Ovary (tissue), 9 donors: ENCODE results near the gene SCD5. TPM values are rescaled to one million over a fixed set of nuclear protein-coding genes. Genes with fewer than 3 reads are reported as not detected.

Experiments
- DNase-seq, 5 donors: peaks; one replicate each; pipeline ENCODE4 v3.0.0-alpha.2; 2019 to 2020
- H3K27ac ChIP-seq, 2 donors: fragments of 200-600 bp; one replicate each; pipeline versions ENCODE4 v1.5.1 to v1.8.0; 2019 to 2022
- H3K27me3 ChIP-seq: fragments of 200-600 bp; one replicate; pipeline ENCODE4 v1.8.0; 2022
- H3K36me3 ChIP-seq: fragments of 200-600 bp; sonication (generic); one replicate; pipeline ENCODE4 v1.5.1; 2019
- H3K4me1 ChIP-seq: one replicate; pipeline ENCODE4 v1.8.1; 2013; ENCODE audit warnings: mild to moderate bottlenecking, moderate library complexity; ENCODE audit not compliant: insufficient read depth
- H3K4me3 ChIP-seq: fragments of 200-600 bp; sonication (generic); one replicate; pipeline ENCODE4 v1.5.1; 2017
- H3K9me3 ChIP-seq, 2 donors: fragments of 200-600 bp in 1 of 2; sonication (generic) in 1 of 2; one replicate each; pipeline versions ENCODE4 v1.5.1 to v1.8.1; 2013 to 2019; ENCODE audit warnings: mild to moderate bottlenecking in 1 of 2, moderate library complexity in 1 of 2
- EP300 ChIP-seq: sonication (generic); formaldehyde crosslinking; IDR thresholded peaks from one replicate; pipeline ENCODE4 v1.6.1; 2017; ENCODE audit warnings: antibody characterized with exemption
- POLR2A ChIP-seq: fragments of 450-650 bp; IDR thresholded peaks from one replicate; pipeline ENCODE4 v1.6.1; 2017; ENCODE audit warnings: antibody characterized with exemption, mild to moderate bottlenecking, moderate library complexity
- WGBS, 3 donors: extraction: QIAGEN DNeasy Blood & Tissue Kit in 1 of 3; methylation state at CpG; one replicate each; pipeline versions ENCODE4 v1.1.5 to v1.1.7; 2013 to 2017; 5-methylcytosine and 5-hydroxymethylcytosine counted together
- intact Hi-C, 4 donors: fragments of 100-400 bp; cut with DNase I; formaldehyde crosslinking; loops; one replicate each; pipeline versions ENCODE4 v1.11.0 to v1.15.1; 2022 to 2023
- polyA plus RNA-seq, 2 donors: library from polyadenylated mRNA; stranded (reverse); fragments of 200-250 nt in 1 of 2; fragments of 350-450 nt in 1 of 2; fragmentation: Illumina TruSeq in 1 of 2; extraction: RNeasy Lipid Tissue Mini Kit (QIAGEN cat#74804) in 1 of 2; gene quantifications; one replicate each; pipeline ENCODE4 v1.2.3, GENCODE V29; 2013 to 2014
- total RNA-seq, 7 donors: library from RNA; depleted of rRNA in 2 of 7; stranded (reverse); fragments of >200 nt in 2 of 7; fragmentation: NEBNext Ultra II Directional in 3 of 7; extraction: Animal tissue kit (Norgen Biotek cat#: 25700) in 3 of 7; gene quantifications; one replicate each; pipeline versions ENCODE4 v1.1.0 to v1.2.4, GENCODE V29; 2016 to 2023
- TF ChIP-seq, protein P1 (sequence below), 3 donors: fragments of 450-650 bp in 2 of 3; fragments of 200-600 bp in 1 of 3; IDR thresholded peaks; one replicate each; pipeline versions ENCODE4 v1.5.1 to v1.8.0; 2016 to 2022; ENCODE audit warnings: antibody characterized with exemption in 3 of 3, mild to moderate bottlenecking in 1 of 3
- donor health status: DM: no; HTN: no; CAD: no; lungs with moderate emphysema.
- donor health status: DM: no; HTN: no; CAD: no.
- donor health status: Bipolar disorder and iron deficiency.
- donor health status: DM: yes; HTN: yes; CAD: no.
- donor health status: DM: no; HTN: no; CAD: no.
- donor health status: DM: yes; HTN: yes; CAD: no.

The SCD5 gene
- total and polyA plus RNA-seq, 9 donors, result 96.3 to 203 (median 119) TPM

DNA sequence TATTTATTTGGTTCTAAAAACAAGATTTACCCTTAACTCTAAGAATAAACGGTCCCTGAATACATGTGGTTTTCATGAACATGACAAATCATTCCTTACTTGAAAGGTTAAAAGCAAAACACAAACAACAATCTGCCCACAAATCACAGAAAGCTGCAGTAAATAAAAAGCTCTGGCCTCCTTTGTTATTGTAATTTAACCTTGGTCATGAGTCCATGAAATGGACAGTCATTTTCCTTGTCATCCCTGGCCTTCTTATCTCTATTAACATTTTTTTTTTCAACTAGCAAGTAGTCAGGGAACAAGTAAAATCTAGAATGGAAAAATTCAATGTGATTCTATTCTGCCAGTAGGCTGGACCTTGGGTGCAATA lies 92.7 kb downstream of the SCD5 start:
- Histone ChIP-seq H3K4me1 (peaks cover 26% of the 10 kb centered on the region), H3K27ac (peak overlapping the region in 1 of 2 donors; percentile 56), H3K27me3 (no peaks in the 10 kb centered on the region), H3K4me3 (no peak overlapping the region), H3K9me3 (no peaks in the 10 kb centered on the region), H3K36me3 (no peaks in the 10 kb centered on the region)
- WGBS, 3 donors, result 8 to 40% (median 22%) methylated on average over 1 of the region's 1 CpG
- TF ChIP-seq POLR2A (no peak), EP300 (no peak)
- TF ChIP-seq, protein P1, sequence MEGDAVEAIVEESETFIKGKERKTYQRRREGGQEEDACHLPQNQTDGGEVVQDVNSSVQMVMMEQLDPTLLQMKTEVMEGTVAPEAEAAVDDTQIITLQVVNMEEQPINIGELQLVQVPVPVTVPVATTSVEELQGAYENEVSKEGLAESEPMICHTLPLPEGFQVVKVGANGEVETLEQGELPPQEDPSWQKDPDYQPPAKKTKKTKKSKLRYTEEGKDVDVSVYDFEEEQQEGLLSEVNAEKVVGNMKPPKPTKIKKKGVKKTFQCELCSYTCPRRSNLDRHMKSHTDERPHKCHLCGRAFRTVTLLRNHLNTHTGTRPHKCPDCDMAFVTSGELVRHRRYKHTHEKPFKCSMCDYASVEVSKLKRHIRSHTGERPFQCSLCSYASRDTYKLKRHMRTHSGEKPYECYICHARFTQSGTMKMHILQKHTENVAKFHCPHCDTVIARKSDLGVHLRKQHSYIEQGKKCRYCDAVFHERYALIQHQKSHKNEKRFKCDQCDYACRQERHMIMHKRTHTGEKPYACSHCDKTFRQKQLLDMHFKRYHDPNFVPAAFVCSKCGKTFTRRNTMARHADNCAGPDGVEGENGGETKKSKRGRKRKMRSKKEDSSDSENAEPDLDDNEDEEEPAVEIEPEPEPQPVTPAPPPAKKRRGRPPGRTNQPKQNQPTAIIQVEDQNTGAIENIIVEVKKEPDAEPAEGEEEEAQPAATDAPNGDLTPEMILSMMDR (IDR thresholded peaks at IDR 0.05), result no peak
- no peak for DNase-seq
- intact Hi-C loops, result no loop called here

DNA sequence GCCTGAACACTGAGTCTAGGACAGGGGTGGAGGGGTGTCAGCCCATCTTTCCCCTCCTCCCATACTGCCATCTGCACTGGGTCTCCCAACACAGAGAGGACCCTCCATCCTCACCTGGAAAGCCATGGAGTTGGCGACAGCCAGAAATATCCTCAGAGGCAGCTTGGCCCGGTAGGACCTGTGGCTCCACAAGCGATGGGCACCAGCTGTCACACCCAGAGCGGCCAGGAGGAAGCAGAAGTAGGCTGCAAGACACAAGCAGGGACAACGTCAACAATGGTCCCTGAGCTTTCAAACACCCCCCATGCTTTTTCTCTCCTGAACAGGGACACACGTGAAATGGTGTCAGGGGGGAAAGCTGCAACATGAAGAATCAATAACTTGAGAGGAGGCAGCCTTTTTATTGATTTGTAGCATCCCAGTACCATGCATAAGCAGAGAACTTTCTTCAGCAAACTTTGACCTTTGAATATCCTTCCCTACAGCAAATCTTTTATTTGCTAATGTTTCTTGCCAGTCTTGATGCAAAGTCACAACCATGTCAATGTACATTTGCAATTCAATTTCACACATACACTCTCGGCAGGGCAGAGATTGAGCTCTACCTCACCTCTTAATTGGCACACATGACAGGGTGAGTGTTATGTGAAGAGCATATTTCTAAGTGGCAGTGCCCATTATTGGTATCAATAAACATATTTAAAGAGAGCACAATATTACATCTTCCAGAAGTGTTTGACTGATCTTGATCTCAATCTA lies 93.2 kb downstream of the SCD5 start:
- H3K4me1 ChIP-seq, result peaks cover 23% of the 10 kb centered on the region
- H3K4me3 ChIP-seq, result no peak overlapping the region
- 88 to 92% (median 89%) methylated on average over 7 of the region's 7 CpGs for WGBS, 3 donors
- no peaks in the 10 kb centered on the region for H3K9me3 ChIP-seq
- no peak for DNase-seq
- peak overlapping the region in 1 of 2 donors; percentile 56 for H3K27ac ChIP-seq
- intact Hi-C loops, result no loop called here
- no peaks in the 10 kb centered on the region for H3K27me3 ChIP-seq
- TF ChIP-seq, protein P1 (IDR thresholded peaks at IDR 0.05), result no peak
- TF ChIP-seq POLR2A, result no peak
- no peak for TF ChIP-seq EP300
- H3K36me3 ChIP-seq, result no peaks in the 10 kb centered on the region

DNA sequence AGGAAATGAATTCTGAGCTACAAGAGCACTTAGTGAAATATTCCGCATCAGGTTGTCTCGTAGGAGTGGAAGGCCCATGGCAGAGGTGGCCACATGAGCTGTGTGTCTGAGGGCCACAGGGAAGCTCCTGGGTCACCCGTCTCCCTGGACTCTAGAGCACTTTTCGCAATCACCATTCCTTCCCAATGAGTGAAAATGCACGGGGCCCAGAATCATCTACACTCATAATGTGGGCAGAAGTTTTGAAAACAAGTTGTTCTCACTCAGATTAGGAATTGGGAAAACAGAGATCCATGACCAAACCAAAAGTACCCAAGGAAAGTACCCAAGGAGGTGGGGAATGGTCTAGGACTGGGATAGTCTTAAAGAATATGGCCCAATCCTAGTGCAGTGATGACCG lies 94.4 kb downstream of the SCD5 start:
- no peak for DNase-seq
- TF ChIP-seq POLR2A, result no peak
- TF ChIP-seq, protein P1 (IDR thresholded peaks at IDR 0.05), result no peak
- TF ChIP-seq EP300, result no peak
- peak overlapping the region; percentile 17 to 31 for H3K27ac ChIP-seq
- H3K27me3 ChIP-seq, result no peaks in the 10 kb centered on the region
- no peaks in the 10 kb centered on the region for H3K9me3 ChIP-seq
- peaks cover 19% of the 10 kb centered on the region for H3K4me1 ChIP-seq
- intact Hi-C loops, result no loop called here
- H3K36me3 ChIP-seq, result no peaks in the 10 kb centered on the region
- 74 to 81% (median 76%) methylated on average over 6 of the region's 6 CpGs for WGBS, 3 donors
- no peak overlapping the region for H3K4me3 ChIP-seq

DNA sequence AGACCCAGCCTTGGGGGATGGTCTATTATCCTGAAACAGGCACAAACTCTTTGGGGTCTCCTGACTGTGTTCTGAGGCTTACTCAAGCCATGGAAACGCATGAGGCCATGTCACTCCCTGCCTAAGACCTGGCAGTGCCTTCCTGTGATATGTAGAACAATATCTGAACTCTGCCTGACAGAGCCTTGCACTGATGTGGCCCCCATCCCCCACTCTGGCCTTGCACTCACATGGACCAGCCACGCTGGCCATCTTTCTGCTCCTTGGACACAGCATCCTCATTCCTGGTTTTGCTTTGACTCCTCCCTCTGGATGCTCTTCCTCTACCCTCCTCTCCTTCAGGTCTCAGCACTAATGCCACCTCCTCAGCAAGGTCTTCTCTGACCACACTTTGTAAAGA lies 100.2 kb downstream of the SCD5 start:
- no peak for DNase-seq
- intact Hi-C loops, result no loop called here

More for the DNA sequence above, 100.2 kb downstream of the SCD5 start:
- H3K4me1 ChIP-seq, result peaks cover 3% of the 10 kb centered on the region
- H3K4me3 ChIP-seq, result no peak overlapping the region
- TF ChIP-seq, protein P1 (IDR thresholded peaks at IDR 0.05), result no peak
- TF ChIP-seq EP300 (no peak), POLR2A (no peak)
- no peak overlapping the region for H3K27ac ChIP-seq
- H3K9me3 ChIP-seq, result no peaks in the 10 kb centered on the region
- WGBS, 3 donors, result 86 to 95% (median 93%) methylated on average over 2 of the region's 2 CpGs
- no peaks in the 10 kb centered on the region for H3K27me3 ChIP-seq
- no peaks in the 10 kb centered on the region for H3K36me3 ChIP-seq
